Measurements from ENCODE around the gene SPACDR. TPM values are rescaled to one million over a fixed set of nuclear protein-coding genes. Genes with fewer than 3 reads are reported as not detected.

Gene SPACDR
- polyA plus RNA-seq, 1 donor (not counting 4 experiments of a cell fraction or from before 2014, with no cell fraction given) = 0.37 TPM

DNA sequence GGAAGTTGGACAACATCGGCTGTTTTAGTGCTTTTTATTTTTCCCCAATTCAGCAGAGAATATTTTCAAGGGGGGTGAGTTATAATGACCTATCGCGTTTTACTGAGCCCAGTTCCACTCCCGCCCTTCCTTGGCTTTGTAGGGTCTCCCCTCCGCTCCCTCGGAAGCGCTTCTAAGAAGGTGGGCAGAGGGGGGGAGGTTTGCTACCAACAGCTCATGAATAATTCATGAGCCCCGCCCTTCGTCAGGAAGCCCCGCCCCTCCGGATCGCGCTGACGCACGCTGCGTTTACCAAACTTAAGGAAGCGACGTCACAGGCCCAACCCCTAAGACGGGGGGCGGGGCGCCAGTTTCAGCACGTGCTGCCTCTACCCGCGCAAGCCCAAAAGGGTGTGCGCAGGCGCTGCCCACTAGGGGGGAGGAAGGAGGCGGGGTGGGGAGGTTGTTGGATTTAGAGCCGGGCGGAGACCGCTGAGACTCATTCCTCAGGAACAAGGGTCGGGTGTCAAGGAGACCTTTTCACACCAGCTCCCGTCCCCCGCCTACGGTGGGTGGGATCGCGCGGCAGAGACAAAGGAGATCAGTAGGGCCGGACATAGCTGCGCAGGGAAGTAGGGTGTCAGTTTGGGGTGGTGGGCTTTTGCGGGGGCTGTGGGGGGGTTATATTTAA is 35.0 kb downstream of the SPACDR start:
- Histone ChIP-seq H4K20me1 (ENCODE audit: control insufficient read depth, extremely low read depth, insufficient read depth, low read length) (peaks cover 4% of the 10 kb centered on the region), H3K9me3 (ENCODE audit: control insufficient read depth, low read depth, low read length) (no peaks in the 10 kb centered on the region), H3K36me3 (ENCODE audit: control insufficient read depth in 2 of 2, extremely low read depth in 1 of 2, insufficient read depth in 2 of 2, low read length in 2 of 2) (peaks cover 8 to 29% of the 10 kb centered on the region in 2 experiments), H3K4me1 (ENCODE audit: control insufficient read depth, extremely low read depth, insufficient read depth, low read length) (peaks cover 24% of the 10 kb centered on the region), H3K27me3 (ENCODE audit: control insufficient read depth, extremely low read depth, insufficient read depth, low read length) (no peaks in the 10 kb centered on the region), H3K9me1 (ENCODE audit: control insufficient read depth, extremely low read depth, insufficient read depth, low read length) (peaks cover 3% of the 10 kb centered on the region), H3K79me2 (ENCODE audit: control insufficient read depth, insufficient read depth, low read length) (peaks cover 37% of the 10 kb centered on the region), H3K4me3 (ENCODE audit: control insufficient read depth in 2 of 3, extremely low read depth in 1 of 3, insufficient read depth in 2 of 3, low read depth in 1 of 3, low read length in 3 of 3) (peak overlapping the region; percentile 72 to 91 (median 86)), H3K9ac (ENCODE audit: control insufficient read depth, extremely low read depth, insufficient read depth, low read length) (peak overlapping the region; percentile 99), H3K27ac (ENCODE audit: control insufficient read depth, insufficient read depth, low read length) (peak overlapping the region; percentile 96), H2AFZ (ENCODE audit: control insufficient read depth, low read length) (peak overlapping the region; percentile 72), H3K4me2 (ENCODE audit: control insufficient read depth, extremely low read depth, insufficient read depth, low read depth, low read length) (peak overlapping the region; percentile 96)
- DNase-seq (ENCODE audit: low read depth, low spot score) (peak; percentile 98), FAIRE-seq (no peak)
- TF ChIP-seq EZH2 (IDR thresholded peaks at IDR 0.05; ENCODE audit: low read length) (no peak), CTCF (optimal IDR thresholded peaks at IDR 0.05 in 1 of 3, IDR thresholded peaks at IDR 0.05 in 1 of 3, conservative IDR thresholded peaks at IDR 0.05 in 1 of 3; ENCODE audit: extremely low read depth in 1 of 3, insufficient read depth in 2 of 3, low read length in 3 of 3) (no peak)
- dilution Hi-C loops (cut with MboI; ENCODE audit: extremely low pct_ligation_motif_present, low sequenced_read_pairs) = no loop called here

GRCh38 chr7:100428199-100428966 is 35.7 kb downstream of the SPACDR start, which contains the start of gene ZCWPW1:
Gene ZCWPW1, minus strand, starts transcription at chr7:100428703. Its CDS starts 8,054 bp downstream, at chr7:100420649.
- H3K4me3 ChIP-seq (ENCODE audit: control insufficient read depth in 2 of 3, extremely low read depth in 1 of 3, insufficient read depth in 2 of 3, low read depth in 1 of 3, low read length in 3 of 3) = peak within 1 kb of the TSS; percentile 72 to 91 (median 86)
- H3K27ac ChIP-seq (ENCODE audit: control insufficient read depth, insufficient read depth, low read length) = peak within 1 kb of the TSS; percentile 96
- peak within 1 kb of the TSS; percentile 98 for H2AFZ ChIP-seq (ENCODE audit: control insufficient read depth, low read length)
- H3K4me1 ChIP-seq (ENCODE audit: control insufficient read depth, extremely low read depth, insufficient read depth, low read length) = peaks cover 24% of the 10 kb centered on the region
- peaks cover 2 to 22% of the 10 kb centered on the region in 2 experiments for H3K36me3 ChIP-seq (ENCODE audit: control insufficient read depth in 2 of 2, extremely low read depth in 1 of 2, insufficient read depth in 2 of 2, low read length in 2 of 2)
- H4K20me1 ChIP-seq (ENCODE audit: control insufficient read depth, extremely low read depth, insufficient read depth, low read length) = peaks cover 4% of the 10 kb centered on the region
- no peak for TF ChIP-seq EZH2 (IDR thresholded peaks at IDR 0.05; ENCODE audit: low read length)
- no peak for TF ChIP-seq CTCF (optimal IDR thresholded peaks at IDR 0.05 in 1 of 3, IDR thresholded peaks at IDR 0.05 in 1 of 3, conservative IDR thresholded peaks at IDR 0.05 in 1 of 3; ENCODE audit: extremely low read depth in 1 of 3, insufficient read depth in 2 of 3, low read length in 3 of 3)
- dilution Hi-C loops (cut with MboI; ENCODE audit: extremely low pct_ligation_motif_present, low sequenced_read_pairs) = no loop called here
- peaks cover 30% of the 10 kb centered on the region for H3K79me2 ChIP-seq (ENCODE audit: control insufficient read depth, insufficient read depth, low read length)
- H3K9ac ChIP-seq (ENCODE audit: control insufficient read depth, extremely low read depth, insufficient read depth, low read length) = peak within 1 kb of the TSS; percentile 99
- FAIRE-seq (peak; percentile 73), DNase-seq (ENCODE audit: low read depth, low spot score) (peak; percentile 82)
- H3K9me3 ChIP-seq (ENCODE audit: control insufficient read depth, low read depth, low read length) = no peaks in the 10 kb centered on the region
- H3K27me3 ChIP-seq (ENCODE audit: control insufficient read depth, extremely low read depth, insufficient read depth, low read length) = no peaks in the 10 kb centered on the region
- H3K4me2 ChIP-seq (ENCODE audit: control insufficient read depth, extremely low read depth, insufficient read depth, low read depth, low read length) = peak within 1 kb of the TSS; percentile 96
- peaks cover 3% of the 10 kb centered on the region for H3K9me1 ChIP-seq (ENCODE audit: control insufficient read depth, extremely low read depth, insufficient read depth, low read length)

All from keratinocyte (primary cell).